Esophagus muscularis mucosa (tissue), 3 donors: ENCODE measurements around the gene CNTD1.
"Not testable (repeated sequence)": the region's sequence is repeated elsewhere in the genome, so short reads cannot be mapped to it uniquely, and the experiment has no call there.

Experiments used
- EP300 ChIP-seq: sonication (generic); formaldehyde crosslinking; IDR thresholded peaks from one replicate; pipeline ENCODE4 v1.6.1; 2017; ENCODE audit warnings: antibody characterized with exemption
- POLR2A ChIP-seq: fragments of 450-650 bp; IDR thresholded peaks from one replicate; pipeline ENCODE4 v1.6.1; 2017; ENCODE audit warnings: antibody characterized with exemption, moderate library complexity, mild to moderate bottlenecking, low read depth
- POLR2AphosphoS5 ChIP-seq, 2 donors: sonication (generic); formaldehyde crosslinking; IDR thresholded peaks; one replicate each; pipeline ENCODE4 v1.6.1; 2017; ENCODE audit warnings: antibody characterized with exemption in 2 of 2

GRCh38 chr17:42856516-42856915 lies 57.9 kb downstream of the CNTD1 start:
- TF ChIP-seq POLR2AphosphoS5 (IDR thresholded peaks at IDR 0.05); EP300; POLR2A: not testable (repeated sequence)
